HCT116 (cell line): Measurements from ENCODE around the gene CAPG.

Source experiments
- CTCF ChIP-seq, 3 experiments: fragments of 200-600 bp in 1 of 3; sonication (generic) in 1 of 3; IDR thresholded peaks in 2 of 3; conservative IDR thresholded peaks in 1 of 3; 2 replicates each; pipeline ENCODE4 v1.5.1; 2012 to 2017; ENCODE audit warnings: low read depth in 2 of 3, low read length in 2 of 3, antibody characterized with exemption in 1 of 3, borderline replicate concordance in 1 of 3, control low read depth in 1 of 3, mild to moderate bottlenecking in 1 of 3, mixed read lengths in 1 of 3, mixed run types in 1 of 3, moderate library complexity in 1 of 3; ENCODE audit not compliant: insufficient read depth in 1 of 3
- POLR2A ChIP-seq: IDR thresholded peaks from 2 replicates; pipeline ENCODE4 v1.7.0; 2011; ENCODE audit warnings: borderline replicate concordance; ENCODE audit not compliant: insufficient read depth, insufficient read length; ENCODE audit errors: extremely low read depth
- POLR2AphosphoS5 ChIP-seq: IDR thresholded peaks from 2 replicates; pipeline ENCODE4 v1.6.1; 2011; ENCODE audit warnings: mild to moderate bottlenecking, low read depth, low read length, moderate library complexity
- SIN3A ChIP-seq: IDR thresholded peaks from 2 replicates; pipeline ENCODE4 v1.6.1; 2012; ENCODE audit warnings: low read depth
- SRF ChIP-seq: IDR thresholded peaks from 2 replicates; pipeline ENCODE4 v1.6.1; 2012; ENCODE audit warnings: low read depth
- YY1 ChIP-seq: IDR thresholded peaks from 2 replicates; pipeline ENCODE4 v1.6.1; 2011; ENCODE audit warnings: low read length, low read depth, moderate library complexity, mild to moderate bottlenecking; ENCODE audit not compliant: insufficient replicate concordance; ENCODE audit errors: extremely low read depth

DNA sequence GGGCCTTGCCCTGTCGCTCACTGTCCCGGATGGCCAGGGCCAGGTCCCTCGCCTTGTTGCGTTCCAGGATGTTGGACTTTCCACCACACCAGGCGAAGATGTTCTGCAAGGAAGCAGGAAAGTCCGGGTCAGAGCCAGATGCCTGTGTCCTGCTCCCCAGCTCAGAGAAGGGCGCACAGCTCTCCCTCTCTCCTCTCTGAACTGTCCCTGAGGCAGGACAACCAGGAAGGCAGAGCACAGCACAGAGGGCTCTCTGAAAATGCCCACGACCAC, 11.0 kb downstream of the CAPG start:
- TF ChIP-seq CTCF (IDR thresholded peaks at IDR 0.05 in 2 of 3, conservative IDR thresholded peaks at IDR 0.05 in 1 of 3; ENCODE audit: borderline replicate concordance in 1 of 3, insufficient read depth in 1 of 3, low read depth in 2 of 3, low read length in 2 of 3) (no peak), POLR2AphosphoS5 (no peak), SRF (no peak), YY1 (no peak), SIN3A (no peak), POLR2A (no peak)
